ENCODE measurements around the gene ESPN. TPM values are rescaled to one million over a fixed set of nuclear protein-coding genes. Genes with fewer than 3 reads are reported as not detected.

Gene ESPN
- total and polyA plus RNA-seq, 10 of the 15 experiments (the other 5 are each of a cell fraction or from before 2014, with no cell fraction given): 0.18 to 0.71 (median 0.59) TPM; not detected in 7

- WGBS (ENCODE audit: insufficient coverage, insufficient replicate concordance, low lambda C conversion rate, missing lambda C conversion rate): 0% methylated on average over 5 of the region's 5 CpGs
- H3K9me3 ChIP-seq (replicated peaks; ENCODE audit: control insufficient read depth, insufficient read depth, low read length): no peaks in the 10 kb centered on the region
Measured at GRCh38 chr1:6438047-6438525, 13.5 kb downstream of the ESPN start.

More at GRCh38 chr1:6438047-6438525, 13.5 kb downstream of the ESPN start:
- DNase-seq (ENCODE audit: low read depth, low spot score) (peak; percentile 12), FAIRE-seq (no peak), ATAC-seq (peak; percentile 86)
- intact Hi-C loops (cut with micrococcal nuclease; ENCODE audit: unreplicated experiment): loop anchor here (2.0 kb wide), 1 partner anchor 191 kb away; no protein-coding TSS in a partner anchor
- POLR2A ChIA-PET: interaction anchor here (0.9 kb wide), 1 partner anchor 15 kb away, joined by 3 read pairs; no protein-coding TSS in a partner anchor
- Histone ChIP-seq H3K79me2 (ENCODE audit: control insufficient read depth, insufficient read depth, low read length) (no peaks in the 10 kb centered on the region), H4K20me1 (ENCODE audit: control insufficient read depth, insufficient read depth) (peaks cover 4% of the 10 kb centered on the region), H3K4me2 (ENCODE audit: control insufficient read depth, insufficient read depth) (no peak overlapping the region), H3K36me3 (ENCODE audit: control insufficient read depth in 2 of 2, insufficient read depth in 2 of 2, low read length in 1 of 2) (no peaks in the 10 kb centered on the region), H3K27ac (ENCODE audit: control insufficient read depth, insufficient read depth) (no peak overlapping the region), H3K4me3 (no peak overlapping the region), H2AFZ (ENCODE audit: control insufficient read depth, low read depth, low read length) (no peak overlapping the region), H3K27me3 (replicated peaks in 1 of 2; ENCODE audit: control insufficient read depth in 2 of 2, insufficient read depth in 2 of 2, low read length in 1 of 2) (no peaks in the 10 kb centered on the region; a peak in 1 of 4 replicates), H3K4me1 (ENCODE audit: control insufficient read depth, insufficient read depth, low read length) (no peaks in the 10 kb centered on the region), H3K9ac (ENCODE audit: control insufficient read depth, insufficient read depth, low read length) (no peak overlapping the region)
- BruUV-seq (replicated peaks): no TSS peak
- in situ Hi-C loops (cut with MboI): no loop called here
- RAD21 ChIA-PET (ENCODE audit: unreplicated experiment): interaction anchor here (0.8 to 4.2 kb wide), 7 partner anchors 16 to 90 kb away, joined by 3 to 44 read pairs (median 6); no protein-coding TSS in a partner anchor
- SMC1A ChIA-PET (ENCODE audit: uncharacterized antibody, unreplicated experiment): interaction anchor here (0.8 to 2.5 kb wide), 10 partner anchors 11 to 192 kb away, joined by 3 to 17 read pairs (median 3); no protein-coding TSS in a partner anchor
- TF ChIP-seq CTCF (IDR thresholded peaks at IDR 0.05 in 2 of 3, conservative IDR thresholded peaks at IDR 0.05 in 1 of 3; ENCODE audit: control insufficient read depth in 2 of 3, extremely low read depth in 1 of 3, insufficient read depth in 1 of 3, low read depth in 3 of 3, low read length in 3 of 3) (peak; percentile 86 to 96 (median 87)), HDGF (IDR thresholded peaks at IDR 0.05) (0 out of 2 replicates have a peak, but pooled peaks have one; percentile 36), CBFB (IDR thresholded peaks at IDR 0.05; ENCODE audit: low read depth) (no peak), PRDM15 (CRISPR knock-in tag; IDR thresholded peaks at IDR 0.05) (no peak), CUX1 (IDR thresholded peaks at IDR 0.05; ENCODE audit: insufficient replicate concordance, low read depth, low read length) (no peak), MTA2 (IDR thresholded peaks at IDR 0.05; ENCODE audit: low read depth) (no peak), RAD21 (IDR thresholded peaks at IDR 0.05; ENCODE audit: insufficient read depth, low read depth, low read length) (peak; percentile 67), SMC3 (IDR thresholded peaks at IDR 0.05; ENCODE audit: borderline replicate concordance, low read length) (peak; percentile 67), NR2F1 (conservative IDR thresholded peaks at IDR 0.05) (0 out of 2 replicates have a peak, but pooled peaks have one; percentile 33), RUNX3 (IDR thresholded peaks at IDR 0.05; ENCODE audit: low read length) (peak; percentile 17; the same call in 1 of the 2 replicates), CHD4 (IDR thresholded peaks at IDR 0.05) (no peak), NBN (IDR thresholded peaks at IDR 0.05) (0 out of 2 replicates have a peak, but pooled peaks have one; percentile 21), SIN3A (IDR thresholded peaks at IDR 0.05; ENCODE audit: low read depth, low read length) (no peak)
- CTCF ChIA-PET: interaction anchor here (0.6 to 8.0 kb wide), 31 partner anchors 8 to 286 kb away, joined by 3 to 137 read pairs (median 5); partner anchors contain the start of genes ESPN, HES2, PLEKHG5 and TNFRSF25

All from GM12878 (cell line).